Glutamatergic neuron (in vitro differentiated cells): ENCODE data around the gene DNAL1. TPM values are rescaled to one million over a fixed set of nuclear protein-coding genes. Genes with fewer than 3 reads are reported as not detected.
A peak's percentile ranks its signal among the peaks of the same experiment; 100 is the strongest.
"Not testable (repeated sequence)": the region's sequence is repeated elsewhere in the genome, so short reads cannot be mapped to it uniquely, and the experiment has no call there.

Experiments used
- DNase-seq: peaks from one replicate; pipeline ENCODE4 v3.0.0; 2022
- H3K27ac Mint-ChIP-seq: one replicate; pipeline ENCODE4 v1.8.0; 2020; ENCODE audit warnings: mild to moderate bottlenecking, mixed read lengths, inconsistent platforms; ENCODE audit not compliant: unreplicated experiment
- H3K27me3 Mint-ChIP-seq: one replicate; pipeline ENCODE4 v1.8.0; 2020; ENCODE audit warnings: mild to moderate bottlenecking, moderate library complexity, mixed read lengths, inconsistent platforms; ENCODE audit not compliant: unreplicated experiment
- H3K36me3 Mint-ChIP-seq: one replicate; pipeline ENCODE4 v1.8.0; 2020; ENCODE audit warnings: mild to moderate bottlenecking, mixed read lengths, inconsistent platforms; ENCODE audit not compliant: unreplicated experiment
- H3K4me1 Mint-ChIP-seq: one replicate; pipeline ENCODE4 v1.8.0; 2020; ENCODE audit warnings: mild to moderate bottlenecking, low read depth, mixed read lengths, inconsistent platforms; ENCODE audit not compliant: unreplicated experiment
- H3K4me3 Mint-ChIP-seq: one replicate; pipeline ENCODE4 v1.8.0; 2020; ENCODE audit warnings: mild to moderate bottlenecking, mixed read lengths, inconsistent platforms; ENCODE audit not compliant: unreplicated experiment
- H3K9me3 Mint-ChIP-seq: one replicate; pipeline ENCODE4 v1.8.0; 2020; ENCODE audit warnings: mild to moderate bottlenecking, moderate library complexity, mixed read lengths, inconsistent platforms; ENCODE audit not compliant: unreplicated experiment
- CTCF ChIP-seq: fragments of 200-600 bp; sonication (generic); IDR thresholded peaks from one replicate; pipeline ENCODE4 v1.5.0; 2021; ENCODE audit not compliant: partially characterized antibody, unreplicated experiment
- total RNA-seq: library from RNA; stranded (reverse); fragmentation: NEBNext Ultra II Directional; extraction: Animal tissue kit (Norgen Biotek cat#: 25700); gene quantifications from one replicate; pipeline ENCODE4 v1.2.1, GENCODE V29; 2021; ENCODE audit not compliant: unreplicated experiment

The DNAL1 gene
- total RNA-seq, 1 donor from 2014 or later, result 18.5 TPM

- peaks cover 2% of the 10 kb centered on the region for H3K9me3 Mint-ChIP-seq
- DNase-seq, result no peak
- H3K36me3 Mint-ChIP-seq, result no peaks in the 10 kb centered on the region
- peaks cover 2% of the 10 kb centered on the region for H3K27me3 Mint-ChIP-seq
- H3K4me3 Mint-ChIP-seq, result no peak overlapping the region
- H3K27ac Mint-ChIP-seq, result no peak overlapping the region
- no peak for TF ChIP-seq CTCF
- H3K4me1 Mint-ChIP-seq, result no peaks in the 10 kb centered on the region
These were observed 14.6 kb upstream of the DNAL1 start for GRCh38 chr14:73630009-73630780.

GRCh38 chr14:73633116-73634010 is 11.4 kb upstream of the DNAL1 start:
- H3K27me3 Mint-ChIP-seq, result peaks cover 2% of the 10 kb centered on the region
- peak overlapping the region; percentile 76 for H3K4me3 Mint-ChIP-seq
- H3K9me3 Mint-ChIP-seq, result peaks cover 2% of the 10 kb centered on the region
- peak; percentile 56 for DNase-seq
- H3K27ac Mint-ChIP-seq, result no peak overlapping the region
- H3K4me1 Mint-ChIP-seq, result no peaks in the 10 kb centered on the region
- TF ChIP-seq CTCF, result peak; percentile 84
- H3K36me3 Mint-ChIP-seq, result no peaks in the 10 kb centered on the region

- H3K27ac Mint-ChIP-seq, result no peak overlapping the region
- H3K36me3 Mint-ChIP-seq, result no peaks in the 10 kb centered on the region
- peaks cover 2% of the 10 kb centered on the region for H3K27me3 Mint-ChIP-seq
- H3K9me3 Mint-ChIP-seq, result peaks cover 2% of the 10 kb centered on the region
- no peak for TF ChIP-seq CTCF
- H3K4me1 Mint-ChIP-seq, result no peaks in the 10 kb centered on the region
- DNase-seq, result peak; percentile 56
- H3K4me3 Mint-ChIP-seq, result peak overlapping the region; percentile 76
These were observed 10.6 kb upstream of the DNAL1 start for GRCh38 chr14:73634011-73634833.

- not testable (repeated sequence) for H3K4me1 Mint-ChIP-seq, H3K4me3 Mint-ChIP-seq, H3K36me3 Mint-ChIP-seq, H3K9me3 Mint-ChIP-seq, H3K27me3 Mint-ChIP-seq, DNase-seq, H3K27ac Mint-ChIP-seq
These were observed 8.4 kb upstream of the DNAL1 start for GRCh38 chr14:73636355-73636754.

GRCh38 chr14:73637830-73638229 is 7.0 kb upstream of the DNAL1 start:
- no peak for DNase-seq
- H3K4me1 Mint-ChIP-seq, result no peaks in the 10 kb centered on the region
- no peak for TF ChIP-seq CTCF
- peaks cover 2% of the 10 kb centered on the region for H3K27me3 Mint-ChIP-seq
- no peak overlapping the region for H3K27ac Mint-ChIP-seq
- H3K36me3 Mint-ChIP-seq, result no peaks in the 10 kb centered on the region
- H3K9me3 Mint-ChIP-seq, result peaks cover 2% of the 10 kb centered on the region
- no peak overlapping the region for H3K4me3 Mint-ChIP-seq
